ENCODE results near the gene RBCK1.

GRCh38 chr20:384723-385122 is 23.4 kb upstream of the RBCK1 start:
- TF ChIP-seq, protein P1, sequence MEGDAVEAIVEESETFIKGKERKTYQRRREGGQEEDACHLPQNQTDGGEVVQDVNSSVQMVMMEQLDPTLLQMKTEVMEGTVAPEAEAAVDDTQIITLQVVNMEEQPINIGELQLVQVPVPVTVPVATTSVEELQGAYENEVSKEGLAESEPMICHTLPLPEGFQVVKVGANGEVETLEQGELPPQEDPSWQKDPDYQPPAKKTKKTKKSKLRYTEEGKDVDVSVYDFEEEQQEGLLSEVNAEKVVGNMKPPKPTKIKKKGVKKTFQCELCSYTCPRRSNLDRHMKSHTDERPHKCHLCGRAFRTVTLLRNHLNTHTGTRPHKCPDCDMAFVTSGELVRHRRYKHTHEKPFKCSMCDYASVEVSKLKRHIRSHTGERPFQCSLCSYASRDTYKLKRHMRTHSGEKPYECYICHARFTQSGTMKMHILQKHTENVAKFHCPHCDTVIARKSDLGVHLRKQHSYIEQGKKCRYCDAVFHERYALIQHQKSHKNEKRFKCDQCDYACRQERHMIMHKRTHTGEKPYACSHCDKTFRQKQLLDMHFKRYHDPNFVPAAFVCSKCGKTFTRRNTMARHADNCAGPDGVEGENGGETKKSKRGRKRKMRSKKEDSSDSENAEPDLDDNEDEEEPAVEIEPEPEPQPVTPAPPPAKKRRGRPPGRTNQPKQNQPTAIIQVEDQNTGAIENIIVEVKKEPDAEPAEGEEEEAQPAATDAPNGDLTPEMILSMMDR (conservative IDR thresholded peaks at IDR 0.05), result no peak
- TF ChIP-seq ZFX (IDR thresholded peaks at IDR 0.05), result no peak
